GM19395 (cell line): ENCODE measurements around the gene OTUD1.

Experiments used
- ATAC-seq: cut with Tn5 transposase; IDR thresholded peaks from one replicate; pipeline ENCODE4 v1.9.1; 2021; ENCODE audit warnings: mild to moderate bottlenecking, moderate library complexity; ENCODE audit not compliant: unreplicated experiment

OTUD1 gene

GRCh38 chr10:23459308-23459939 is 20.5 kb downstream of the OTUD1 start:
- no peak for ATAC-seq

- ATAC-seq: no peak
Measured at GRCh38 chr10:23461557-23461956, 22.7 kb downstream of the OTUD1 start.

GRCh38 chr10:23467012-23467411 is 28.1 kb downstream of the OTUD1 start:
- ATAC-seq: no peak

GRCh38 chr10:23467548-23467947 is 28.7 kb downstream of the OTUD1 start:
- ATAC-seq: no peak

- ATAC-seq: no peak
Measured at GRCh38 chr10:23469596-23470237, 30.8 kb downstream of the OTUD1 start.

- ATAC-seq: no peak
Measured at GRCh38 chr10:23472181-23472580, 33.3 kb downstream of the OTUD1 start.

GRCh38 chr10:23474081-23474480 is 35.2 kb downstream of the OTUD1 start:
- ATAC-seq: no peak

GRCh38 chr10:23474626-23475025 is 35.8 kb downstream of the OTUD1 start:
- ATAC-seq: no peak

GRCh38 chr10:23478570-23478969 is 39.7 kb downstream of the OTUD1 start:
- no peak for ATAC-seq

GRCh38 chr10:23479798-23480473 is 41.1 kb downstream of the OTUD1 start:
- ATAC-seq: no peak

- no peak for ATAC-seq
Measured at GRCh38 chr10:23481363-23481961, 42.6 kb downstream of the OTUD1 start.

GRCh38 chr10:23490115-23490514 is 51.2 kb downstream of the OTUD1 start:
- no peak for ATAC-seq
